HEK293T (cell line): ENCODE data around the gene HS6ST1.

Experiments used
- BHLHE40 ChIP-seq: fragments of 450-650 bp; IDR thresholded peaks from 2 replicates; pipeline ENCODE4 v1.6.1; 2016; ENCODE audit warnings: mild to moderate bottlenecking, moderate library complexity, borderline replicate concordance
- CTBP1 ChIP-seq: fragments of 450-650 bp; IDR thresholded peaks from 2 replicates; pipeline ENCODE4 v1.6.1; 2016; ENCODE audit warnings: borderline replicate concordance
- FOXK2 ChIP-seq: fragments of 450-650 bp; IDR thresholded peaks from 2 replicates; pipeline ENCODE4 v1.6.1; 2016; ENCODE audit warnings: mild to moderate bottlenecking
- FOXM1 ChIP-seq: fragments of 450-650 bp; IDR thresholded peaks from 2 replicates; pipeline ENCODE4 v1.6.1; 2017; ENCODE audit warnings: mild to moderate bottlenecking, borderline replicate concordance
- HDGF ChIP-seq: fragments of 450-650 bp; IDR thresholded peaks from 2 replicates; pipeline ENCODE4 v1.6.1; 2017; ENCODE audit warnings: antibody characterized with exemption, borderline replicate concordance
- L3MBTL2 ChIP-seq: fragments of 450-650 bp; conservative IDR thresholded peaks from 2 replicates; pipeline ENCODE4 v1.6.1; 2016; ENCODE audit warnings: mild to moderate bottlenecking
- NFRKB ChIP-seq: fragments of 450-650 bp; IDR thresholded peaks from 2 replicates; pipeline ENCODE4 v1.6.1; 2016; ENCODE audit warnings: mild to moderate bottlenecking, moderate library complexity
- PKNOX1 ChIP-seq: fragments of 450-650 bp; IDR thresholded peaks from 2 replicates; pipeline ENCODE4 v1.6.1; 2016
- SP1 ChIP-seq: fragments of 450-650 bp; IDR thresholded peaks from 2 replicates; pipeline ENCODE4 v1.6.1; 2017
- SUZ12 ChIP-seq: fragments of 450-650 bp; IDR thresholded peaks from 2 replicates; pipeline ENCODE4 v1.6.1; 2016; ENCODE audit warnings: mild to moderate bottlenecking
- TARDBP ChIP-seq: fragments of 450-650 bp; IDR thresholded peaks from 2 replicates; pipeline ENCODE4 v1.6.1; 2016
- ZNF384 ChIP-seq: fragments of 450-650 bp; IDR thresholded peaks from 2 replicates; pipeline ENCODE4 v1.6.1; 2016

- TF ChIP-seq HDGF (no peak), SP1 (no peak), NFRKB (no peak), BHLHE40 (no peak), TARDBP (no peak), FOXK2 (no peak), SUZ12 (no peak), CTBP1 (no peak), FOXM1 (no peak), PKNOX1 (no peak), ZNF384 (no peak), L3MBTL2 (no peak)
Measured at GRCh38 chr2:128307595-128307994, 11.1 kb downstream of the HS6ST1 start.
